Prostate gland (tissue), 2 donors: ENCODE data around the gene DOCK2.

ENCODE experiments used
- POLR2AphosphoS5 ChIP-seq: sonication (generic); formaldehyde crosslinking; IDR thresholded peaks from one replicate; pipeline ENCODE4 v1.6.1; 2017; ENCODE audit warnings: antibody characterized with exemption
- TF ChIP-seq, protein P1 (sequence below), 4 experiments: fragments of 200-600 bp in 2 of 4; fragments of 450-650 bp in 2 of 4; sonication (generic) in 2 of 4; IDR thresholded peaks; 1 replicate in 3 of 4; 2 replicates in 1 of 4; pipeline ENCODE4 v1.5.1; 2016 to 2019; ENCODE audit warnings: antibody characterized with exemption in 4 of 4, mild to moderate bottlenecking in 2 of 4, moderate library complexity in 2 of 4

DNA sequence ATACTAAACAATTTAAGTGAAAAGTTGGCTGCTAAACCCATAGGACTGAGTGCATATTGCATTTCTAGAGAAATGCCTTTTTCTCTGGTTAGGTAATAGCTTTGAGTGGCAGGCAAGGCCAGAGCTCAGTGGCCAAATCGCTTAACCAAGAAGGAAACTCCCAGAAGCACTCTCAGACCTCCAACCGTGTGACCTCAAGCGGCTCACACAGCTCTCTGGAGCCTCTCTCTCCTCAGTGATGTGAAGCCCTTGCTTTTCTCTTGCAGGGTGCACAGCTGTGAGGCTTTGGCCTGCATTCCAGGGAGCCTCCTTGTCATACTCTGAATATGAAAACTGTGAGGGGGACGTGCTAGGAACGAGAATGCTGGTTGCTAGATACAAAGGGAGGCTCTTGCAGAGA, 236.6 kb downstream of the DOCK2 start:
- TF ChIP-seq, protein P1, sequence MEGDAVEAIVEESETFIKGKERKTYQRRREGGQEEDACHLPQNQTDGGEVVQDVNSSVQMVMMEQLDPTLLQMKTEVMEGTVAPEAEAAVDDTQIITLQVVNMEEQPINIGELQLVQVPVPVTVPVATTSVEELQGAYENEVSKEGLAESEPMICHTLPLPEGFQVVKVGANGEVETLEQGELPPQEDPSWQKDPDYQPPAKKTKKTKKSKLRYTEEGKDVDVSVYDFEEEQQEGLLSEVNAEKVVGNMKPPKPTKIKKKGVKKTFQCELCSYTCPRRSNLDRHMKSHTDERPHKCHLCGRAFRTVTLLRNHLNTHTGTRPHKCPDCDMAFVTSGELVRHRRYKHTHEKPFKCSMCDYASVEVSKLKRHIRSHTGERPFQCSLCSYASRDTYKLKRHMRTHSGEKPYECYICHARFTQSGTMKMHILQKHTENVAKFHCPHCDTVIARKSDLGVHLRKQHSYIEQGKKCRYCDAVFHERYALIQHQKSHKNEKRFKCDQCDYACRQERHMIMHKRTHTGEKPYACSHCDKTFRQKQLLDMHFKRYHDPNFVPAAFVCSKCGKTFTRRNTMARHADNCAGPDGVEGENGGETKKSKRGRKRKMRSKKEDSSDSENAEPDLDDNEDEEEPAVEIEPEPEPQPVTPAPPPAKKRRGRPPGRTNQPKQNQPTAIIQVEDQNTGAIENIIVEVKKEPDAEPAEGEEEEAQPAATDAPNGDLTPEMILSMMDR (IDR thresholded peaks at IDR 0.05) = no peak
- TF ChIP-seq POLR2AphosphoS5 = no peak
